Fibroblast of gingiva (primary cell): Measurements from ENCODE around the gene TGFBR3.
A peak's percentile ranks its signal among the peaks of the same experiment; 100 is the strongest.

ENCODE experiments used
- DNase-seq: peaks from one replicate; pipeline ENCODE4 v3.0.0-alpha.2; 2011; ENCODE audit warnings: low read depth

Gene TGFBR3

DNA sequence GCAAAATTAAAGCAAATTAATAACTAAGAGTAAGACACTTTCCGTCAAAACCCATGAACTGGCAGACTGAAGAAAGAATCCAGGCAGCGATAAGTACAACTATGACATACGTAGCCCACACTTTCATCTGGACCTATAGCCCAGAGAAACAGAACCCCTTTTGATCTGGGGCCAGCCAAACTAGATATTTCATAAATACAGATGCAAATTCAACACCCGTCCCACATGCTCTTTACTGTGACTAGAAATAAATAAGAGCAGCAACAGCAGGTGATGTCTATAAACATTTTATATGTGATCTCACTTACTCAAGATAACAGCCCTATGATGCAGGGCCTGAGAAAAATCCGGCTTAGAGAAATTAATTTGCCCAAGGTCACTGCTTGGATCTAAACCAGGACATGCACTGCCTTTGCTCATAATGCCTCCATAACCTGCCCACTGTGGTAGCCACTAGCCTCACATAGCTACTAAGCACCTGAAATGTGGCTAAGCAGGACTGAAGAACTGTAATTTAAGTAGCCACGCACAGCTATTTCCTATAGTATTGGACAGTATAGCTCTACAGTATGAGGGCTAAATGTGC lies 130.2 kb downstream of the TGFBR3 start:
- DNase-seq: no peak

DNA sequence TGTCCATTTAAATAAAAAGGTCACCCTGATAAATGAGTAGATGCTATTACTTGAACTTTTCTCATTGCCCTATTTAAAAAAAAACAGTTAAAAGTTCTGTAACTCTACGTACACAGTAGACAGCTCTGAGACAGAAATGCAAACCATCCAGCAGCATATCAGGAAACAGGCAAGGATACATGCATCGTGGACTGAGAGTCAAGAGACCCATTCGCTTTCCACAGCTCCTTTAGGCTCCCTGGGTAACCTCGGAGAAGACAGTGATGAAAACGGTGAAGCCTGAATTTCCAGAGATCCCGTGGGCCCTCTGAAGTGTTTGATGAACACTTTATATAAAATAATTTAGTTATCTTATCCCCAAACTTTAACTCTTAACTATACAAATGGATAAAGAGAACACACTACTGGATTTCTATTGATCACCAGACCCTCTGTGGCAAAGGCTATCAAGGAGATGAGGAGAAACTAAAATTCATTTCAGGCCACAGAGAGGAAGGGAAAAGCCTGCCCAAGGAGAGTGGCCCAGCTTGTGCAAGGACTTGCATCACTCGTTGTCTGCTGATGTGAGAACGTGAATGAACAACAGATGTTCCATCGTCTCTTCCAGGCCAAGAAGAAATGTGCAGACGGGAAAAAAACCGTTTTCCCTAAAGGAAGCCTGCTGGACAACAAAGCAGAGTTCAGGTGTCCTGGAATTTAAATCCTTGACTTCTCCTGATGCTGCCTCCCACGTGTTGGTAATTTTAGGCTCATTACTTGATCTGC lies 131.0 kb downstream of the TGFBR3 start:
- peak; percentile 89 for DNase-seq

DNA sequence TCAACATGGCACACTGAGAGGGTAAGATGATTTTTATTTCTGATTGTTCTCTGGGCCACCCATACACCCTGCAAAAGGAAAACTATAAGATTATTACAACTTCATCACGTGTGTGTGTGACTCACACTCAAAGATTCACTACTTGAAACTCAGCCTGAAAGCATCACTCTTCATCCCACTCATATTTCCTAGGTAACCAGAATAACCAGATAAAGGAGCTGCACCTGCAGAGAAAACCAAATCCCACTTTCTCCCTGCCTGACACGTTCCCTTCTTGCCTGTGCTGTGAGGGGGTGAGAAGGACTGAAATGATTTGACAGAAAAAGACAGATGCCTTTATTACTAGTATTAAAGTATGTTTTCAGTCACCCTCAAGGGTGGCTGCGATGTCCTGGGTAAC lies 131.6 kb downstream of the TGFBR3 start:
- no peak for DNase-seq

DNA sequence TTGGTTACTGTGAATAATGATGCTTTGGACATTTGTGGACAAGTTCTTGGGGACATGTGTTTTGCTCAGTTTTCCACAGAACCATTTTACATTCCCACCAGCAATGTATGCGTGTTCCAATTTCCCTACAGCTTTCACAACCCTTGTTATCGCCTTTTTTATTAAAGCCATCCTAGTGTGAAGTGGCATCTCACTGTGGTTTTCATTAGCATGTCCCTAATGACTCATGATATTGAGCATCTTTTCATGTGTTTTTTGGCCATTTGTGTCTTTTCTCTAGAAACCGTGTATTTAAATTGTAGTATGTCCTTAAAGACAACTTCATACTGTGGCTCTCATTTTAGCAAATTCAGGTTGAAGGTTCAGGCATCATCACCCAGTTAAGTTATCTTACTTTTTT lies 132.1 kb downstream of the TGFBR3 start:
- no peak for DNase-seq

DNA sequence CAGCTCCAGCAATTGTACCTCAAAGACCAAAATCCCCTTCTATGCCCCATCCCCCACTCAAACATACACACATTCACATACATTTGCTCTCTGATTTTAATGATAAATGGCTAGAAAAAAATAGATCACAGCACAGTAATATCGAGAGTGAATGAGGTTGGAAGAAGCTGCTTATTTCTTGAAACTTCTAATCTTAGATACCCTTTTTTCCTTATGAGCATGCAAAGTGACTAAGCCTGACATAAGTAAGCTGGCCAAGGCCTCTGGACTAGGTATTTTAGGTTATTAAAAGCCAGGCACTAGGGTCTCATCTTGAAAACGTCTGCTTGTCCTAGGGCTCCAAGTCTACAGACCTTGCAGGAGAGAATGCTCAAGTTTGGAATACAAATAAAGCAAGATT lies 133.6 kb downstream of the TGFBR3 start:
- DNase-seq: no peak

DNA sequence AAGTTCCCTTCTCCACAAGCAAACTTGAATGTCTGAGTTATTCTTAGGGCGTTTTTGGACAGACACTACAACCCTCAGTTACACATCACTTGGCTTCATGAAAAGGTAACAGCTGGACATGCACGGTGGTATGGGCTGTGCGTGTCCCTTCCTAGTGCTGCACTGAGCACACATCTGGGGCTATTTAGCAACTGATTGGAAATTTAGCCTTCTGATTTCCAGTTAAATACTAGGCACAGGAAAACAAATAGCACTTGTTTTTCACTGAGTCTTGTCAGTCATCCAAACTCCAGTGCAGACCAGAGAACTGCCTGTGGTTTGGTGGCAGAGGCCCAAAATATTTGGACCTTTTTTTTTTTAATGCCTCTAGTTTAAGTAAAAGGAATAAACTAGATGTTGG lies 134.7 kb downstream of the TGFBR3 start:
- DNase-seq: peak; percentile 98

DNA sequence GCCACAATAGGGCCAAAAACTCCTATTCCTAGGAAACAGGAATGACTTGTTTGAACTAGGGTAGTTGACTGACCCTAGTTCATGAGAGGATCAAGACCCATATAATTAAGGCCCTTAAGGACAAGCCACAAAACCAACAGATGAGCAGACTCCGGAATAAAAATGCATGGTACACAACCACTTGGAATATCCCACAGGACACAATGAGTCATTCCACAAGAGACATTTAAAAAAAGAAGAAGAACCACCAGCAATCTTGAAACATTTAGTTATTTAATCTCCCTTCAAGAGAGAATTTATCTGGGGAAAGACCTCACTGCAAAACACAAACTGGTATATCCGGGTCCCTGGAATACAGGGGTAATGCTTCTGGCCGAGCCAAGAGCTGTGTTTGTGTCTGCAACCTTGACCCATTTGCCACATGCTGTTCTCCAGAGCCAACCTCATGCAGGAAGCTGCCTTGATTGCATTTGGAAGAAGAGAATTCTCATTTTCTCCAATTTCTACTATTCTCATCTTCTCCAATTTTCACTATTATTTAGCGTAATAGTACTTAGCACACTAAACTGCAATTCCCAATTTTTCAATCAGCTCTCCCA lies 135.5 kb downstream of the TGFBR3 start:
- DNase-seq: peak; percentile 68

DNA sequence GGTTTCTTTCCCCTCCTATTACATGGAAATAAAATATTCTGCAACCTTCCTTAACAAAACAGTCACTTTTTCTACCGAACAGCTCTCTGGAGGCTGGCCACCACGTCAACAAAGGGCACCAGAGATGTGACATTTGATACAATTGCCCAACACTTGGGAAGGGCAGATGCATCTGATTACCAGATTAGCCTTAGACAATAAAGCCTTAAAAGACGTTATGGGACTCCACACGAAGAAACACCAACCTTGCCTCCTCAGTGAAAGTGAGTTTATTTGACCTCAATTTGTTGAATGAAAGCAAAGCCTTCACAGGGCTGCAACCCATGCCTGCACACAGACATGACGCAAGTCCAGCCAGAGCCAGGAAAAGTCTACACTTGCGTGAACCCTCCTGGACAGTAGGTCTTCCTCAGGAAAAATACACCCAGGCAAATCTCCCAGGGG lies 136.1 kb downstream of the TGFBR3 start:
- peak; percentile 82 for DNase-seq

DNA sequence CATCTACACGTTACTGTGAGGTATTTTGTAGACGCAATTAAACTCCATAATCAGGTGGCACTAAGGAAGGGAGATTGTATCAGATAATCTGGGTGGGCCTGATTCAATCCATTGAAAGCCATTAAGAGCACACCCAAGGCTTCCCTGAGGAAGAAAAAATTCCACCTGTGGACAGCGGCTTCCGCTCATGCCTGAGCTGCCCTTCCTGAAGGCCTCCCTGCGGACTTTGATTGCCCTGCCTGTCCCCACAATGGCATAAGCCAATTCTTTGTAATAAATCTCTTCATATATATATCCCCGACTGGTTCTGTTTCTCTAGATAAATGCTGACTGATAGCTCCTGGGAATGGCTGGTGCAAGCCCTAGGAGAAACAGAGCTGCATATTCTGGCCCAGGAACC lies 138.3 kb downstream of the TGFBR3 start:
- DNase-seq: no peak

DNA sequence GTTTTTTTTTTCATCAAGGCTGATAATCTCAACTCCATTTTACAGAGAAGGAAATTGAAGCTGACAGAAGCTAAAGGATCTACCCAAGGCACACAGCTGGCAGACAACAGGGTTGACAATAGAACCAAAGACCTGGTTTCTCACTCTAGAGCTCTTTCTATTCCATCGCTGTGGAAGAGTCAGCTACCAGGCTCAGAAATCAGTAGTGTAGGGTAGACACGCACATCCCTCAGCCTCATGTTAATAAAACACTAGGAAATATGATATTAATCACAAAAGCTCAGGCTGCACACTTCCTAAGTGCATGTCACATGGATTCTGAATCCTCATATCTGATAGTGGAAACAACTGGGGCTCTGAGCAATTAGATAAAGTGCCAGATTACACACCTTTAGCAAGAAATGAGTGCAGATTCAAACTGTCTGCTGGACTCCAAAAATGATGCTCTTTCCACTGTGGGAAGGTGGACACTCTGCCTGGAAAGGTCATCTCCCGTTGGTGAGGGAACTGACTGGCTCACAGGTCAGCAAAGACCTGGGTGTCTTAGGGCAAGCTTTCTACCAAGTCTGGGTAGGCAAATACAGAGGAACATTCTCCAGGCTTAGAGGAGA lies 139.1 kb downstream of the TGFBR3 start:
- no peak for DNase-seq

DNA sequence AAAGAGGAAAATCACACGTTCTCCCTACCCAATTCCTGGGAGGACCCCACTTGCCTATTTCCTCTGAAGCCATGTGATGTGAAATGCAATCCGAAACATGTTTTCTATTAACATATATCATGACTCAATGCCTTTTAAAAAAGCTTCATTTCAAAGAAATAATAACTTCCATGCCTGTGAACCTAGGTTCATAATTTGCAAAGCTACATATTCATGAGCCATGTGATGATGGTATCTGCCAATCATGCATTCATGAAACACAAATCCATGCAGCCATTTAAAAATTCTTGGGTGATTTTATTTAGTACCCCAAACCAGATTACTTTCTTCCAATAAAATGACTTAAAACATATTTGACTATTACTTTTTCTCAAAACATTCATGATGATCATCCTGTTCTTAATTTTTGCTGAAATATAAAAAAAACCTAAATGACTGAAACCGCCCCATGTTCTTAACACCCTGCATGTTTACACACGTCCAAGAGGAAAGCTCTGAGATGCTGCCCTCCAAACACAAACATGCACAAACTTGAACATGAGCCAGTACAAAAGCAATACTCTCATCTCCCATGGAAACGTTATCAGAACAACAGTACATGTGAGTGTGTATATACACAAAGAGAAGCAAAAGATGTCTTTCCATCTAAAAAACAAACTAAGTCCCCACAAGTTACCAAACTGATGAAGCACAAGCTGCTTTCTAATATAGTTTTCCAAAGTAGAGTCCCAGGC lies 140.1 kb downstream of the TGFBR3 start:
- peak; percentile 36 for DNase-seq

DNA sequence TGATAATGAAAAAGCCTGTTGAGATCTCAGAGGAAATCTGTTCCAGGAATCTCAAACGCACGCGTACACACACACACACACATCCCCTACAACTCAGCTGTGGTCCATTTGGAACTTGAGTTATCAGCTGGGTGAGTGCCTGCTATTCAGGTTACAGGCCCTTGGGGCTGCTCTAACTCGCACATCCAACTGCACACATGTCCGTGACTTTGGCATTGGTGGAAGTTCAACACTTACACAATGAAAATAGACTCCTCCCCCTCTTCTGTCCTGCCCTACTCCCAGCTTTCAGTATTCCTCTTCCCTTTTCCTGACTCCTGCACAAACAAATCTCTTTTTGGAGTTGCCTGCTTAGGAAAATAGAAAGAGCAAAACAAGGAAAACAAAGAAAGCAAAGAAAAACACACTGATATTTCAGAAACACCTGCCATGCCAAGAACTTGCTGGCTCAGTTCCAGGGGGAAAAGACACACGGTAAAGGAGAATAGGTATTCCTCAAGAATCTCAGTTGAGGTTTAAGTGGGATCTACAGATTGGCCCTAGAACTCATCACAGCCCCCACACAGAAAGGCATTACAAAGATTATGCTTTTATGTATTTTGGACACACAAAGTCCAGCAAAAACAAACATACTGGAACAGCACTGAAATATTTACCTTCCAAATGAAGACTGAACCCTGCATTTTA lies 140.9 kb downstream of the TGFBR3 start:
- DNase-seq: peak; percentile 73

DNA sequence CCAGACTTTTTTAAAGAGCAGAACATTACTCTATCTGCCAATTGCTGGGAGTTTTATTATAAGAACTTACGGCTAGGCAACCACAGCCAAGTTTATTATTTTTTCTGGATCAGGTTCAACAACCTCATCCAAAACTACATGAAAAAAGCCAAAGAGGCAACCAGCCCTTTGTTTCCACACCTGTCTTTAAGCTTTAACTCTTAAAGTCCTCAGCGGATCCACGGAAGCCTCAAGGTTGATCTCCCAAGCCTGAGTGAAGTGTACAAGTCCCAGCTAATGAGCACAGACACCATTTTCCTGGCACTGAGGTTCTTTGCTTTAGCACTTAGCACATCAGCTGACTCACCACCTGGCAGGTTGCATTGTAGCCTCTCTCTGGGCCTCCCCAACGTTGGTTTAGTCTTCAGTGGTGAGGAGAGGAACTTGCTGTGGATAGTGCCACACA lies 143.1 kb downstream of the TGFBR3 start:
- peak; percentile 38 for DNase-seq

DNA sequence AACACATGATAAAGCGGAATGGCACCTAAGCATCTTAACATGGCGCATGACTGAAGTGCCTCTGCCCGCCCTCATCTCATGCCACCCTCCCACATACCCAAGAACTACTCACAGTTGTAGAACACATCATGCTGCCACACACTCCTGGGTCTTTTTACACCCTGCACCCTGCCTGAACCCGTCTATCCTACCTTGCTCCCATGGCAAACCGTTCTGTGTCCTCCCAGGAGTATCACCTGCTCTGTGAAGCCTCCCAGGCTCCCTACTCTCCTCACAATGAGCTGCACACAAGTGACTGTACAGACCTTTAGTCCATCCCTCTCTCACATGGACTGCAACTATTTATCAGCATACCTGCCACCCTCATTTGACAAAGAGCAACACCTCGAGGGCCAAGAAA lies 144.0 kb downstream of the TGFBR3 start:
- DNase-seq: no peak

DNA sequence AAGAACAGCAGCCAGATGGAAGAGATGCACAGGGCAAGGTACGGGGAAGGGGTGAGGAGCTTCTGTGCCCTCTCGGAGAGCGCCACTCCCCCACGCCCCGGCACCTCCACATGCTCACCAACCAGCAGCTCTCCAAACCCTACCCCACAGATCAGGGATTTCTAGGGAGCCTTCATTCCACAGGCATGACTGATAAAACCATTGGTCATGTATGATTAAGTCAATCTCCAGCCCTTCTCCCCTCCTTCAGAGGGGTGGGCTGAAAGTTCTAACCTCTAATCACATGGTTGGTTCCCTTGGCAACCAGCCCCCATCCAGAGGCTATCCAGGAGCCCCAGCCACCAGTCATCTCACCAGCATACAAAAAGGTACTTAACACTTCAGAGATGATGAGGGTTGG lies 144.7 kb downstream of the TGFBR3 start:
- DNase-seq: no peak

DNA sequence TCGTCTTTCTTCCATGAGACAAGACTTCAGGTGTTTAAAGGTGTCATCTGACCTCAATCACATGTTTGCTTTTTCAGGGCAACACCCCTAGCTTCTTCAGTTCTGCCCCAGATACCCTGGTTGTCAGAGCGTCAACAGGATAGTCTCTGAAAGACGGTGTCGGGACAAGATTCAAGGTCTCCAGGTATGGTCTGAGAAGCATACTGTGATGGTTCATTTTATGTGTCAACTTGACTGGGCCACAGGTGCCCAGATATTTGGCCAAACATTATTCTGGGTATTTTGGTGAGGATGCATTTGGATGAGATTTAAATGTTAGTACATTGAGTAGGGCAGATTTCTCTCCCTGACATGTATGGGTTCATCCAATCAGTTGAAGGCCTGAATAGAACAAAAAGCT lies 148.3 kb downstream of the TGFBR3 start:
- DNase-seq: no peak

DNA sequence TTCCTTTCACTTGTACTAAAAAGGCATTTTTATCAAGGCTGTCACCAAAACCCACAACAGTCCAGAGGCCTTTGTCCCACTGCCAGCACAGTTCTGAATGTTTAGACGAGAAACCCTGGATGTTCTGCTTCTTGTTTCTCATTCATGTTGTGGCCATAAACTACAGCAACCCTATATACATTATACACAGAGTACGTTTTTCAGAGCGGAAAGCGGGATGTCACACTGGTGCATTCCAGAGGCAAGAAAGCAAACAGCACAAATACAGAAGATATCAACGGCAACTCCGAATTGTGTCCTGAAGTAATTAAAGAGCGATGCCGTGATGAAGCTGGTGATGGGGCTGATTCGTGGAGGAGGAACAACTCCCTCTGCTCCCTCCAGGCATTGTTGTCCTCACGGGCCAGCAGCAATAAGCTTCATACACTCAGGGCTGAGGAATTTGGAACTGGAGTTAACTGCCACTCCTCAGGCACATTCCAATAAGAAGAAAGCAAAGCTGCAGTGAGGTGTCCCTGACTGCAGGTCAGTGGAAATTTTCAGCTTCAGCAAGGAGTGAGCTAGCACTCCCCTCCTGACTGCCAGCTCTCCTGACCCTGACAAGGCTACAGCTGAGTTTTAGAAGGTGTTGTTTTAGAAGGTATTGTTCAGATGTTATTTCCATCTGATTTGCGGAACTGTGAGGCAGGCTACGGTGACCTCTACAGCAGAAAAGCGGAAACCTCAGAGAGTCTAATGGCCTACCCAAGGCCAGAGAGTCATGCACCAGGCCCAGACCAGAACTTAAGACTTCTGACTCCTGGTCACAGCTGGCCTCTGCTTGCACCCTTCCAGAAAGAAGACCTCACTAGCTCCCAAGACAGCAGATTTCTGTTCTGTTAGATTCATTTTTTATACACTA lies 149.0 kb downstream of the TGFBR3 start:
- DNase-seq: peak; percentile 72

DNA sequence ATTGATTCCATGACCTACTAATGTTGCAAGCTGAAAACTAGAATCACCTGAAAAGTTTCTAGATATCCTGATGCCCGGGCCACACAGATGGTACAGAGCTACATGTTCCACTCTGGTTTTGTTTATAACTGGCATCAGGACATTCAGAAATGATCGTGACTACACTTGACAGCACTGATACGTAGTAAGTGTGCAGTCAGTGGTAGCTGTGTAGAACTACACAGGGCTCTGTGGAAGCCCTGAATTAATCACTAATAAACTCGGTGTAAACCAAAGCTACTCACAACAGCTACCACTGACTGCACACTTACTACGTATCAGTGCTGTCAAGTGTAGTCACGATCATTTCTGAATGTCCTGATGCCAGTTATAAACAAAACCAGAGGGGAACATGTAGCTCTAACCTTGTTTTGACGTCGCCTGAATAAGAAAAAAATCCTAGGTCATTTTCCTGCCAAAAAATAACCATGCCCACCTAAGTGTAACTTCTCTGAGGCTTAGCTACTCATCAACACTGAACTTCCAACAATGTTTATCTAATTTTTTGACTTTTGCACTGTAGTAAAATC lies 149.7 kb downstream of the TGFBR3 start:
- no peak for DNase-seq

DNA sequence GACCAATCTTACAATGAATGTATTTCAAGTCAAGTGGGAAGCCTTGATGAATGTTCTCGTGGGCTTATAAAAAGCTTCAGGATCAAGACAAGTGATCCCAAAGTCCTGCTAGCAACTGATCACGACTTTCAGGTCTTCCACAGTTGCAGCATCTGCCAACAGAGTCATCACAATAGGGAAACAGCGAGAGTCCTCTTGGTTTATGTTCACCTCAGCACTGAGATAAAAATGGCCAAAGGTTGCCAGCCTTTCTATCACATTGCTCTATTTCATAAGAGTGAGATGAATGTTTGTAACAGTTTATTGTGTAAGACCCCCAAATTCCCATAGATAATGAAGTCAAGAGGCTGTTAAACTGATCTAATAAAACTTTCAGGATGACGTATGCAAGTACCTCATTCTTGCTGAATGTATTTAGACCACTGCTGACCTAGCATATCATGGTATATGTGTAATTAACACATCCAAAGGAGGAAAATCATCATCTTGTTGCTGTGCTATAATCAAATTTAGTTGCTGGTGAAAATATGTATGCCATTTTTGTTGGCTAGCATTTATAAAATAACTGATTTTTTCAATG lies 150.6 kb downstream of the TGFBR3 start:
- no peak for DNase-seq

DNA sequence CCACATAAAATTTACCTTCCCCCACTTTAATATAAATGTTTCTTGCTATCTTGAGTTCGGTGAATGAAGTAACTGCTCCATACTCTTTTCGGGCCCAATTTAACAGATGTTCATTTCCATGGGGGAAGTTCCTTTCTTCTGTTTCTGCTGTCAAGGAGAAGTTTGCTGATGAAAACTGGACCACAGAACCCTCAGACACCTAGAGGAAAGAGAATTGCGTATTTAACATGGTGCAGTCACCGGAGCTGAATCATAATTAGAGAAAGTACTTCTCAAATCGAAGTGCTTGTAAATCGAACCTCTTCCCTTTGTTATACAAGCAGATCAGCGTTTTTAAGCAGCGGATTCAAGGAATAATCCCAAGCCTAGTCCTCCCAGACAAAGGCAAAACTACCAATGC lies 151.2 kb downstream of the TGFBR3 start:
- DNase-seq: no peak
